K562 (cell line): ENCODE results near the gene SDCCAG8. TPM values are rescaled to one million over a fixed set of nuclear protein-coding genes. Genes with fewer than 3 reads are reported as not detected.

Experiments
- ATF4 ChIP-seq: fragments of 450-650 bp; formaldehyde crosslinking; IDR thresholded peaks from 2 replicates; pipeline ENCODE4 v1.4.0; 2022; ENCODE audit warnings: mild to moderate bottlenecking, moderate library complexity
- BRD9 ChIP-seq: fragments of 450-650 bp; IDR thresholded peaks from 2 replicates; pipeline ENCODE4 v1.6.1; 2018; ENCODE audit warnings: low read depth; ENCODE audit not compliant: partially characterized antibody
- CBFA2T2 ChIP-seq: fragments of 450-650 bp; conservative IDR thresholded peaks from 2 replicates; pipeline ENCODE4 v1.6.1; 2017; ENCODE audit warnings: mild to moderate bottlenecking
- CBFB ChIP-seq: sonication (generic); formaldehyde crosslinking; IDR thresholded peaks from 2 replicates; pipeline ENCODE4 v1.4.0; 2020; ENCODE audit warnings: mild to moderate bottlenecking, missing genetic modification reagents
- EP400 ChIP-seq: fragments of 450-650 bp; IDR thresholded peaks from 2 replicates; pipeline ENCODE4 v1.6.1; 2017; ENCODE audit warnings: antibody characterized with exemption, mild to moderate bottlenecking, moderate library complexity
- FOS ChIP-seq: IDR thresholded peaks from 3 replicates; pipeline ENCODE4 v1.6.1; 2011; ENCODE audit not compliant: insufficient read length; ENCODE audit errors: extremely low read depth
- GABPB1 ChIP-seq: sonication (generic); formaldehyde crosslinking; IDR thresholded peaks from 2 replicates; pipeline ENCODE4 v1.8.0; 2022; ENCODE audit warnings: mild to moderate bottlenecking, missing genetic modification reagents
- HDAC2 ChIP-seq: fragments of 450-650 bp; IDR thresholded peaks from 2 replicates; pipeline ENCODE4 v1.6.1; 2016; ENCODE audit warnings: mild to moderate bottlenecking
- JUNB ChIP-seq: fragments of 450-650 bp; formaldehyde crosslinking; conservative IDR thresholded peaks from 2 replicates; pipeline ENCODE4 v1.4.0; 2020; ENCODE audit warnings: mild to moderate bottlenecking
- KLF16 ChIP-seq: IDR thresholded peaks from 2 replicates; pipeline ENCODE4 v1.6.1; 2016; ENCODE audit warnings: antibody characterized with exemption
- L3MBTL2 ChIP-seq: fragments of 450-650 bp; IDR thresholded peaks from 2 replicates; pipeline ENCODE4 v1.6.1; 2016; ENCODE audit warnings: mild to moderate bottlenecking, moderate library complexity
- MCM3 ChIP-seq: fragments of 450-650 bp; IDR thresholded peaks from 2 replicates; pipeline ENCODE4 v1.6.1; 2016
- NCOR1 ChIP-seq: fragments of 450-650 bp; IDR thresholded peaks from 2 replicates; pipeline ENCODE4 v1.6.1; 2016; ENCODE audit warnings: mild to moderate bottlenecking, moderate library complexity
- PML ChIP-seq: IDR thresholded peaks from 2 replicates; pipeline ENCODE4 v1.6.1; 2012; ENCODE audit warnings: low read length, inconsistent platforms
- POLR2AphosphoS5 ChIP-seq: IDR thresholded peaks from 2 replicates; pipeline ENCODE4 v1.6.1; 2011; ENCODE audit warnings: mild to moderate bottlenecking, low read depth, low read length, moderate library complexity; ENCODE audit not compliant: control insufficient read depth, insufficient read depth
- SAP30 ChIP-seq: fragments of 200-600 bp; sonication (generic); IDR thresholded peaks from 2 replicates; pipeline ENCODE4 v1.6.1; 2012; ENCODE audit warnings: borderline replicate concordance, low read depth, mild to moderate bottlenecking, moderate library complexity, low read length, control low read depth, inconsistent platforms; ENCODE audit not compliant: insufficient read depth, poor library complexity, severe bottlenecking
- ZC3H8 ChIP-seq: fragments of 450-650 bp; IDR thresholded peaks from 2 replicates; pipeline ENCODE4 v1.6.1; 2017
- ZFPM2 ChIP-seq: fragments of 250-450 bp; sonication (Bioruptor Pico); IDR thresholded peaks from 2 replicates; pipeline ENCODE4 v1.5.1; 2022; ENCODE audit warnings: mild to moderate bottlenecking
- ZFX ChIP-seq: sonication (generic); formaldehyde crosslinking; IDR thresholded peaks from 2 replicates; pipeline ENCODE4 v1.8.0; 2022; ENCODE audit warnings: mild to moderate bottlenecking, missing genetic modification reagents, moderate library complexity
- ZKSCAN3 ChIP-seq: fragments of 250-450 bp; sonication (Bioruptor Pico); IDR thresholded peaks from 2 replicates; pipeline ENCODE4 v1.4.0; 2020
- ZNF197 ChIP-seq: fragments of 200-800 bp; sonication (Bioruptor generic); IDR thresholded peaks from 2 replicates; pipeline ENCODE4 v1.6.1; 2016; ENCODE audit warnings: low read depth, missing genetic modification characterization, missing compliant biosample characterization
- ZNF263 ChIP-seq: sonication (generic); formaldehyde crosslinking; IDR thresholded peaks from 2 replicates; pipeline ENCODE4 v1.8.0; 2022; ENCODE audit warnings: mild to moderate bottlenecking, missing genetic modification reagents, borderline replicate concordance
- ZNF318 ChIP-seq, 2 experiments: fragments of 450-650 bp; IDR thresholded peaks; 2 replicates each; pipeline ENCODE4 v1.6.1; 2016; ENCODE audit warnings: mild to moderate bottlenecking in 2 of 2, borderline replicate concordance in 1 of 2, low read depth in 1 of 2, moderate library complexity in 1 of 2
- ZNF41 ChIP-seq: fragments of 250-450 bp; sonication (Bioruptor Pico); conservative IDR thresholded peaks from 2 replicates; pipeline ENCODE4 v1.4.0; 2020; ENCODE audit warnings: mild to moderate bottlenecking
- polyA plus RNA-seq, 8 experiments: library from polyadenylated mRNA; depleted of rRNA in 4 of 8; stranded (reverse) in 5 of 8; unstranded in 3 of 8; fragments of >200 nt; fragmentation: Nextera tagmentation in 2 of 8; fragmentation: Illumina TruSeq in 1 of 8; extraction: Ambion mirVana in 2 of 8; extraction: Trizol in 1 of 8; gene quantifications; 2 replicates each; pipeline versions ENCODE4 v1.2.1 to v1.2.3, GENCODE V29; 2011 to 2014; ENCODE audit warnings: inconsistent platforms in 1 of 8, missing spikeins in 1 of 8
- total RNA-seq, 7 experiments: library from RNA; depleted of rRNA in 6 of 7; stranded (reverse); fragments of >200 nt in 6 of 7; fragmentation: Illumina TruSeq in 2 of 7; extraction: Trizol in 2 of 7; gene quantifications; 2 replicates each; pipeline versions ENCODE4 v1.2.1 to v1.2.3, GENCODE V29; 2011 to 2021; ENCODE audit warnings: low replicate concordance in 1 of 7

The SDCCAG8 gene
- total and polyA plus RNA-seq, 9 of the 15 experiments (the other 6 are each of a cell fraction or from before 2014, with no cell fraction given), result 17.9 to 36.7 (median 25.4) TPM

- TF ChIP-seq ATF4 (CRISPR knock-in tag) (no peak), CBFB (CRISPR knock-in tag) (0 out of 2 replicates have a peak, but pooled peaks have one; percentile 32), ZKSCAN3 (CRISPR knock-in tag) (no peak), ZFPM2 (no peak), ZC3H8 (no peak), ZNF318 (IDR thresholded peaks at IDR 0.05; ENCODE audit: borderline replicate concordance in 1 of 2, low read depth in 1 of 2) (no peak), BRD9 (no peak), HDAC2 (peak; percentile 76; the same call in 1 of the 2 replicates), JUNB (no peak), ZNF197 (CRISPR knock-in tag) (no peak), ZNF41 (CRISPR knock-in tag) (no peak), NCOR1 (no peak), MCM3 (no peak), PML (no peak), POLR2AphosphoS5 (peak; percentile 26; the same call in 1 of the 2 replicates), ZFX (CRISPR knock-in tag) (no peak), GABPB1 (CRISPR knock-in tag) (no peak), FOS (no peak), CBFA2T2 (peak; percentile 59), ZNF263 (CRISPR knock-in tag) (no peak), SAP30 (no peak), L3MBTL2 (peak; percentile 54; the same call in 1 of the 2 replicates), EP400 (no peak), KLF16 (0 out of 2 replicates have a peak, but pooled peaks have one; percentile 27)
Measured at GRCh38 chr1:243421784-243422183, 165.9 kb downstream of the SDCCAG8 start (continued).
